ENCODE results near the gene CPE. TPM values are rescaled to one million over a fixed set of nuclear protein-coding genes. Genes with fewer than 3 reads are reported as not detected.

Gene CPE
- total RNA-seq, 1 donor from 2014 or later = 10.7 TPM

DNA sequence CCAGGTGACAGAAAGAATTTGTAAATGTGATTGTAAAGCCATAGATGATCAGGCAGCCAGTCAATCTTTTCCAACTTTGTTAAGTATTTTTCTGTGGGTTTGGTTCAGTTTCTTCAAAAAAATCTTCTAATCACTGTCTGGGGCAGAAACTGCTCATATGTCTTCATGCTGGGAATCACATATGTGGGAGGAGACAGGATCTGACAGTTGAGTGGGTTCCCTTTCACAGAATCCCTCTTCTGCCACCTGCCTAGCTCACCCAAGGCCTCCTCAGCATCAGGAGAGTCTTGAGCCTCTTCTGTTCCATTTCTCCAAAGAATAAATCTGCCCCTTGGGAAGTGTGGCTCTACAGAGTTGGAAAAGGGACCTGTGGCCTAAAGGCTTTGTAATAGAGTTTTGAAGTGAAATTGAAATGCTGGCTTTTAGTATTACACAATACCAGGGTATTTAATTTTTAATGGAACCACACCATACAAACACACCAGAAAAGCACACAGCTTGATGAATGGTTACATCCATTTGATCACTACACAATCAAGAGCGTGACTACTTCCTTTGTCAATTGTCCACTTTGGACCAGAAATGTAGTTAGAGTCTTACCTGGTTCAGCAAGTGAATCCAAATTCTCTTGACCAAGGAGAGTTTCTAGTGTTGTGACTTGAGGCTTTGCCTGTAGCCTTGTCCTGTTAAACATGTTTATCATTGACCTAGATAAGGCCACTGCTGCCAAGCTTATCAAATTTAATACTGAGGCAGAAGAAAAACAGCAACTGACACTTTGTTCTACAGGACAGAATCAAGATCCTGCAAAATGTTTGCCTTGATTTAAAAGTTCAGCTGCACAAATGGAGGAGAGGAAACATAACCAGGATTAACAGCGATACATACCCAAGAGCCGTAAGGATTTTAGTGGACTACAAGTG, 30.9 kb upstream of the CPE start:
- H3K27me3 ChIP-seq (ENCODE audit: control insufficient read depth, insufficient read depth, low read length) = no peaks in the 10 kb centered on the region
- DNase-seq (ENCODE audit: low read depth) = no peak
- H3K36me3 ChIP-seq (ENCODE audit: control insufficient read depth, insufficient read depth, low read length) = no peaks in the 10 kb centered on the region
- no peak overlapping the region for H3K4me3 ChIP-seq (ENCODE audit: low read depth, low read length)
- TF ChIP-seq, protein P1, sequence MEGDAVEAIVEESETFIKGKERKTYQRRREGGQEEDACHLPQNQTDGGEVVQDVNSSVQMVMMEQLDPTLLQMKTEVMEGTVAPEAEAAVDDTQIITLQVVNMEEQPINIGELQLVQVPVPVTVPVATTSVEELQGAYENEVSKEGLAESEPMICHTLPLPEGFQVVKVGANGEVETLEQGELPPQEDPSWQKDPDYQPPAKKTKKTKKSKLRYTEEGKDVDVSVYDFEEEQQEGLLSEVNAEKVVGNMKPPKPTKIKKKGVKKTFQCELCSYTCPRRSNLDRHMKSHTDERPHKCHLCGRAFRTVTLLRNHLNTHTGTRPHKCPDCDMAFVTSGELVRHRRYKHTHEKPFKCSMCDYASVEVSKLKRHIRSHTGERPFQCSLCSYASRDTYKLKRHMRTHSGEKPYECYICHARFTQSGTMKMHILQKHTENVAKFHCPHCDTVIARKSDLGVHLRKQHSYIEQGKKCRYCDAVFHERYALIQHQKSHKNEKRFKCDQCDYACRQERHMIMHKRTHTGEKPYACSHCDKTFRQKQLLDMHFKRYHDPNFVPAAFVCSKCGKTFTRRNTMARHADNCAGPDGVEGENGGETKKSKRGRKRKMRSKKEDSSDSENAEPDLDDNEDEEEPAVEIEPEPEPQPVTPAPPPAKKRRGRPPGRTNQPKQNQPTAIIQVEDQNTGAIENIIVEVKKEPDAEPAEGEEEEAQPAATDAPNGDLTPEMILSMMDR (IDR thresholded peaks at IDR 0.05; ENCODE audit: insufficient read depth, low read length, poor library complexity, severe bottlenecking) = no peak

DNA sequence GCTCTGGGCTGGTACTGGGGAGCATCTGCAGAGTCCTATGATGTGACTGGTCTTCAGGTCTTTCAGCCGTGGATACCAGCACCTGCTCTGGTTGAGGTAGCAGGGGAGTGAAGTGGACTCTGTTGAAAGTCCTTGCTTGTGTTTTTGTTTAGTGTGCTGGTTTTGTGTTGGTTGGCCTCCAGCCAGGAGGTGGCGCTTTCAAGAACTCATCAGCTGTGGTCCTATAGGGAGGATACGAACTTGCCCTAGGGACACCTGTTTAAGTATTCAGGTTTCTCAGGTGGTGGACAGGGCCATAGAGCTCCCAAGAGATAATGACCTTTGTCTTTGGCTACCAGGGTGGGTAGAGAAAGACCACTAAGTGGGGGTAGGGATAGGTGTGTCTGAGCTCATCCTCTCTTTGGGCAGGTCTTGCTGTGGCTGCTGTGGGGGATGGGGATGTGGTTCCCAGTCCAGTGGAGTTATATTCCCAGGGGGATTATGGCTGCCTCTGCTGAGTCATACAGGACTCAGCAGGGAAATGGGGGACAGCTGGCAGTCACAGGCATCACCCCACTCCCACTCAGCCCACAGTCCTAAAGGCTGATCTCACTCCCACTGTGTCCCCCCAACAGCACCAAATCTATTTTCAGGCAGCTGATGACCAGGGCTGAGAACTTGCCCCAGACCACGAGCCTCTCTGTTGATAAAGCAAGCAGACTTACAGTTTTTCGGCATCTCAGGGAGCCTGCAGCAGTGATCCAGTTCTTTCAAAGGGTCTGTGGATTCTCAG, 27.3 kb upstream of the CPE start:
- Histone ChIP-seq H3K4me3 (ENCODE audit: low read depth, low read length) (no peak overlapping the region), H3K36me3 (ENCODE audit: control insufficient read depth, insufficient read depth, low read length) (no peaks in the 10 kb centered on the region), H3K27me3 (ENCODE audit: control insufficient read depth, insufficient read depth, low read length) (no peaks in the 10 kb centered on the region)
- TF ChIP-seq, protein P1 (IDR thresholded peaks at IDR 0.05; ENCODE audit: insufficient read depth, low read length, poor library complexity, severe bottlenecking) = no peak
- DNase-seq (ENCODE audit: low read depth) = no peak

DNA sequence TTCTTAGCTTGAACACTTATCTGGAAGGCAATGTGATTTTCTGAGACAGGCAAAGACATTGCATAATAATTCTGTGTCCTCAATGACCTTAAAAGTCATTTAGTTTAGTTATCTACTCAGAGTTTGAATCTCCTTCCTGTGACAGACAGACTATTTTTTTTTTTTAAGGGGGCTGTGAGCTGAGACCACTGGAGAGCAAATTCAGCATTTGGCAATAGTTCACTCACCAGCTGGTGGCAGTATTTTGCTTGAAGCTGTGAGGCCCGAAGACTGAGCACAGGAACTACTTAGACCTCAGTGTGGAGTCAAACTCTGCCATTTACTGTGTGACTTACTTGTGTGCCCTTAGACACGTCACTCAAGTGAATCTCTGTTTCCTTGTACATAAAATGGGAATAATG, 22.9 kb upstream of the CPE start:
- Histone ChIP-seq H3K4me3 (ENCODE audit: low read depth, low read length) (no peak overlapping the region), H3K27me3 (ENCODE audit: control insufficient read depth, insufficient read depth, low read length) (no peaks in the 10 kb centered on the region), H3K36me3 (ENCODE audit: control insufficient read depth, insufficient read depth, low read length) (no peaks in the 10 kb centered on the region)
- DNase-seq (ENCODE audit: low read depth) = no peak
- TF ChIP-seq, protein P1 (IDR thresholded peaks at IDR 0.05; ENCODE audit: insufficient read depth, low read length, poor library complexity, severe bottlenecking) = peak; percentile 69

DNA sequence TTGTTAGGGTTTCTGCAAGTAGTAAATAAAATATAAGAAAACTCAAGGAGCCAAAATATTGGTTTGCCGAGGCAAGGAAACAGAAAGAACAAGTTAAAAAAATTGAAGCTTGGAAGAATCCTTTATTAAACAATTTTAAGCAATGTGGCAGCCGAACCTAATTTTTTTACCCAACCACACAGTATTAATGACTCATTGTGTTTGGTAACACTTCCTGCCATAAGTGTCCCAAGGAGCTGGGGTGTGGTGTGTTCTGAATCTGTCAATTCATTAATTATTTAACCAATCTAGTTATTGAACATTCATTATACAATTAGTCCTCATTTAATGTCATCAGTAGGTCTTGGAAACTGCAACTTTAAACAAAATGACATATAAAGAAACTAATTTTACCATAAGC, 19.3 kb upstream of the CPE start:
- H3K36me3 ChIP-seq (ENCODE audit: control insufficient read depth, insufficient read depth, low read length) = no peaks in the 10 kb centered on the region
- no peaks in the 10 kb centered on the region for H3K27me3 ChIP-seq (ENCODE audit: control insufficient read depth, insufficient read depth, low read length)
- TF ChIP-seq, protein P1 (IDR thresholded peaks at IDR 0.05; ENCODE audit: insufficient read depth, low read length, poor library complexity, severe bottlenecking) = no peak
- H3K4me3 ChIP-seq (ENCODE audit: low read depth, low read length) = no peak overlapping the region
- DNase-seq (ENCODE audit: low read depth) = no peak

DNA sequence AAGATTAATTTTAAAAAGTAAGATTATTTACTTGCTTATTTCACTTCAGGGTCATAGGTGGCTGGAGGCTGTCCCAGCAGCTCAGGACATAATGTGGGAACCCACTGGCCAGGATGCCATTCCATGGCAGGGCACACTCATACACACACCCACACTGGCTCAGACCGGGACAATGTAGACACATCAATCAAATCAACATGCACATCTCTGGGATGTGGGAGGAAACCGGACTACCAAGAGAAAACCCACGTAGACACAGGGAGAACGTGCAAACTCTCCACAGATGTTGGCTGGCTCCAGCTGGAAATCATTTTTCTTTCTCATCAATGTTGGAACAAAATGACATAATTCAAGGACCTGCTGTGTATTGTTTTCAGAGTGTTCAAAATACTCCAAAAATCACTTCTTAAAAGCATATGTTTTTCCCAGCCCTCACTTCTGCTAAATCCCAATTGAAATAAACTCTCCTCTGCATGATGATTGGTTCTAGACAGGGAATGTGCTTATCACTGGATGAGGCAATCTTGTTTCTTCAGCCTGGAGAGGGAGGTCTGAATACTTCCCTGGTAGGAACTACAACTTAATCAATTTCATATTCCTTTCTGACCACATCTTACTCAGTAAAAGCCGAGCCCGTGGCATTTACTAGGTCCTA, 18.6 kb upstream of the CPE start:
- TF ChIP-seq, protein P1 (IDR thresholded peaks at IDR 0.05; ENCODE audit: insufficient read depth, low read length, poor library complexity, severe bottlenecking) = no peak
- Histone ChIP-seq H3K27me3 (ENCODE audit: control insufficient read depth, insufficient read depth, low read length) (no peaks in the 10 kb centered on the region), H3K36me3 (ENCODE audit: control insufficient read depth, insufficient read depth, low read length) (no peaks in the 10 kb centered on the region), H3K4me3 (ENCODE audit: low read depth, low read length) (no peak overlapping the region)
- no peak for DNase-seq (ENCODE audit: low read depth)
